T-helper 1 cell treated with Interleukin-12 subunit alpha and Interleukin-12 subunit beta and Interleukin-4 antibody, amounts not matched to agents 30 μg/mL and 1 μg/mL, for 36 hours (primary cell): ENCODE results near the gene SLC13A2.
A peak's percentile ranks its signal among the peaks of the same experiment; 100 is the strongest.
"Not testable (repeated sequence)": the region's sequence is repeated elsewhere in the genome, so short reads cannot be mapped to it uniquely, and the experiment has no call there.

Experiments
- H3K27ac Mint-ChIP-seq: one replicate; pipeline ENCODE4 v1.8.0; 2021; ENCODE audit warnings: mild to moderate bottlenecking, mixed read lengths
- H3K27me3 Mint-ChIP-seq: one replicate; pipeline ENCODE4 v1.8.0; 2021; ENCODE audit warnings: low read depth, mixed read lengths
- H3K36me3 Mint-ChIP-seq: one replicate; pipeline ENCODE4 v1.8.0; 2021; ENCODE audit warnings: low read depth, mixed read lengths
- H3K4me1 Mint-ChIP-seq: one replicate; pipeline ENCODE4 v1.8.0; 2021; ENCODE audit warnings: low read depth, mixed read lengths
- H3K4me3 Mint-ChIP-seq: one replicate; pipeline ENCODE4 v1.8.0; 2021; ENCODE audit warnings: mild to moderate bottlenecking, moderate library complexity, mixed read lengths
- H3K9me3 Mint-ChIP-seq: one replicate; pipeline ENCODE4 v1.8.0; 2021; ENCODE audit warnings: mixed read lengths

The SLC13A2 gene

DNA sequence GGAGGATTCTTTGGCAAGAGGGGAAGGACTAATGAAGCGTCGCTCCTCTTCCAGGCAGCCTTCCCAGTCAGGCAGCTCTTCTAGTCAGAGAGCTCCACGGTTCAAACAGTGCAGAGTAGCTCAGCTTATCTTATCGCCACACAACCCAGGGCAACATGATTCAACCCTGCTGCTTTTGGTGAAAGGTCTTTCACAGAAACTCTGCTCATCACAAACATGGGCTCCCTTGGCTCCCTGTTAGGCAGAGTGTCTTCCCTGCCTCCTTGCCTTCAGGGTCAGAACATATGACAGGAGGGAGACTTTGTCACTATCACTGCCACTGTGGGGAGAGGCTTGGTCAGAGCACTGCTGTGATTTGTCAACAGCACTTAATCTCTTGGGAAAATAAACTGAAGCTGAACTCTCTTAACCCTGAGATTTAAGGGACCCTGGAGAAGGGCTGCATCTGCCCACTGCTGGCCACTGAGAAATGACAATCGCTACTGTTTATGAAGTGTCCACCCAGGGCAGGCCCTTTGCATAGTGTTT is 6.9 kb upstream of the SLC13A2 start:
- no peaks in the 10 kb centered on the region for H3K9me3 Mint-ChIP-seq
- H3K36me3 Mint-ChIP-seq = no peaks in the 10 kb centered on the region
- H3K4me3 Mint-ChIP-seq = no peak overlapping the region
- no peak overlapping the region for H3K27ac Mint-ChIP-seq
- peaks cover 18% of the 10 kb centered on the region for H3K27me3 Mint-ChIP-seq
- peaks cover 12% of the 10 kb centered on the region for H3K4me1 Mint-ChIP-seq

- H3K4me3 Mint-ChIP-seq = no peak overlapping the region
- H3K4me1 Mint-ChIP-seq = peaks cover 12% of the 10 kb centered on the region
- H3K9me3 Mint-ChIP-seq = no peaks in the 10 kb centered on the region
- H3K27ac Mint-ChIP-seq = no peak overlapping the region
- H3K36me3 Mint-ChIP-seq = no peaks in the 10 kb centered on the region
- H3K27me3 Mint-ChIP-seq = peaks cover 17% of the 10 kb centered on the region
Observed at GRCh38 chr17:28467456-28468025, 5.9 kb upstream of the SLC13A2 start.

GRCh38 chr17:28468033-28468735 is 5.3 kb upstream of the SLC13A2 start:
- Mint-ChIP-seq H3K27me3 (peaks cover 17% of the 10 kb centered on the region), H3K4me1 (peaks cover 12% of the 10 kb centered on the region)
- not testable (repeated sequence) for H3K36me3 Mint-ChIP-seq, H3K9me3 Mint-ChIP-seq, H3K4me3 Mint-ChIP-seq, H3K27ac Mint-ChIP-seq

DNA sequence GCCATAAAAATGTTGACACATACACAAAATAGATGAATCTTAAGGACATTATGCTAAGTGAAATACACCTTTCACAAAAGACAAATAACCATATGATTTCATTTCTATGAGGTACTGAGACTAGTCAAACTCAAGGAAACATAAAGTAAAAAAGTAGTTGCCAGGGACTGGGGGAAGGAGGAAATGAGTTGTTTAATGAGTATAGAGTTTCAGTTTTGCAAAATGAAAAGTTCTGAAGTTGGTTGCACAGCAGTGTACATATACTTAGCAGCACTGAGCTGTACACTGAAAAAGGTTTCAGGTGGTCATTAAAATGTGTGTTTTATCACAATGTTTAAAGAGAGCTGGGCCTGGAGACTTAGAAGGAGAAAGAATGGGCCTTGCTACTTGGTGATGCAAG is 4.7 kb upstream of the SLC13A2 start:
- H3K27me3 Mint-ChIP-seq = peaks cover 14% of the 10 kb centered on the region
- no peaks in the 10 kb centered on the region for H3K9me3 Mint-ChIP-seq
- H3K4me1 Mint-ChIP-seq = peaks cover 12% of the 10 kb centered on the region
- no peak overlapping the region for H3K27ac Mint-ChIP-seq
- H3K4me3 Mint-ChIP-seq = no peak overlapping the region
- no peaks in the 10 kb centered on the region for H3K36me3 Mint-ChIP-seq

DNA sequence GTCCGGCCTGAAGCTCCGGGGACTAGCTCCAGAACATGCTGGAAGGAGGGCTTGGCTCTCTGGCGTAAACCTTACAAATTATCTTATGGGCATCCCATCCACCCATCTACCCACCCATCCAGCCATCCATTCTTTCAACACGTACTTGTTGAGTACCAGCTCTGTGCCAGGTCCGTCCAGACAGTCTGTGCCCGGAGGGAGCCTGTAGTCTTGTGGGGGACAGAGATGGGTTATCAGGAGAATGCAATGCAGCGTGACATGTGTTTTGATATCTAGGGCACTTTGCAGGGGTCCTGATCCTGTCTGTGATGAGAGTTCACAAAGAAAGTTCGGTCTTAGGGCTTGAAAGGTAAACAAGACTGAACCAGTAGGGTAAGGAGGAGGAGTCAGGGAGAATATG is 4.1 kb upstream of the SLC13A2 start:
- Mint-ChIP-seq H3K9me3 (no peaks in the 10 kb centered on the region), H3K36me3 (no peaks in the 10 kb centered on the region), H3K27ac (no peak overlapping the region), H3K27me3 (peaks cover 12% of the 10 kb centered on the region), H3K4me1 (peaks cover 12% of the 10 kb centered on the region), H3K4me3 (no peak overlapping the region)

- no peak overlapping the region for H3K27ac Mint-ChIP-seq
- no peak overlapping the region for H3K4me3 Mint-ChIP-seq
- peaks cover 15% of the 10 kb centered on the region for H3K4me1 Mint-ChIP-seq
- H3K9me3 Mint-ChIP-seq = no peaks in the 10 kb centered on the region
- H3K27me3 Mint-ChIP-seq = peaks cover 12% of the 10 kb centered on the region
- no peaks in the 10 kb centered on the region for H3K36me3 Mint-ChIP-seq
Observed at GRCh38 chr17:28470266-28470913, 3.1 kb upstream of the SLC13A2 start.

- peaks cover 10% of the 10 kb centered on the region for H3K27me3 Mint-ChIP-seq
- H3K9me3 Mint-ChIP-seq = no peaks in the 10 kb centered on the region
- no peak overlapping the region for H3K27ac Mint-ChIP-seq
- H3K4me1 Mint-ChIP-seq = peaks cover 19% of the 10 kb centered on the region
- no peak overlapping the region for H3K4me3 Mint-ChIP-seq
- H3K36me3 Mint-ChIP-seq = no peaks in the 10 kb centered on the region
Observed at GRCh38 chr17:28470914-28471366, 2.5 kb upstream of the SLC13A2 start.

DNA sequence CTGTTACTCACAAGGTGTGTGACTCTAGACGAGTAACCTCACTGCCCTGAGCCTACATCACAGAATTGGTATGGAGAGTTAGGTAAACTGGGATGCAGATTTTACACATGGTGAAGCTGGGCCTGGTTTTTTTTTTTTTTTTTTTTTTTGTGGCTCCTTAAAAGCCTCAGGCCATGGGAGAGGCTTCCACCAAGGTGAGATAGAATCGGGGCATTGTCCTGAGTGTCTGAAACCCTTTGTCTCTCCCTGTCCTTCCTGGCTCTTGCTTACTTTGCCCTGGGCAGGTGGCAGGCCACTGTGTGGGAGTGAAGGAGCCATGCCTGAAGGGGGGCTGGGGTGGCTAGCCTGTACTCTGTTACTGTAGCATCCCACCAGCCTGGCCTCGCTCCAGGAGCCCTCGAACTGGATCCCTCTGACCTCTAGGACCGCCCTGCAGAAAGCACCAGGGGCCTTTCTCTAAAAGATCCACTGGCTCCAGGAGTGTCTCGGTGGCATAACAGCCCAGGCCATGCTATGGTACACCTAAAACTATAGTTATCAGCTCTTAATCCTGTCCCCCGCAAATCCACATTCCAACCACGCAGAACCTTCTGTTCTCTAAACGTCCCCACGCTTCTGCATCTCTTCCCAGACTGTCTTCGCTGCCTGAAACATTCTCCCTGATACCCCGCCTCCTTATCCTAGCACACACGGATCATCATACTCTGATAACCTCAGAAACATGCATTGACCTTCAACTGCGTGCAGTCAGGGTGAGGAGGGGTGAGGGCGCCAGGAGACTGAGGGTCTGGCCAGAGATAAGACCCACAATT is 1.7 kb upstream of the SLC13A2 start:
- Mint-ChIP-seq H3K27ac (no peak overlapping the region), H3K4me3 (no peak overlapping the region), H3K36me3 (no peaks in the 10 kb centered on the region), H3K9me3 (no peaks in the 10 kb centered on the region), H3K4me1 (peaks cover 22% of the 10 kb centered on the region), H3K27me3 (peaks cover 8% of the 10 kb centered on the region)

DNA sequence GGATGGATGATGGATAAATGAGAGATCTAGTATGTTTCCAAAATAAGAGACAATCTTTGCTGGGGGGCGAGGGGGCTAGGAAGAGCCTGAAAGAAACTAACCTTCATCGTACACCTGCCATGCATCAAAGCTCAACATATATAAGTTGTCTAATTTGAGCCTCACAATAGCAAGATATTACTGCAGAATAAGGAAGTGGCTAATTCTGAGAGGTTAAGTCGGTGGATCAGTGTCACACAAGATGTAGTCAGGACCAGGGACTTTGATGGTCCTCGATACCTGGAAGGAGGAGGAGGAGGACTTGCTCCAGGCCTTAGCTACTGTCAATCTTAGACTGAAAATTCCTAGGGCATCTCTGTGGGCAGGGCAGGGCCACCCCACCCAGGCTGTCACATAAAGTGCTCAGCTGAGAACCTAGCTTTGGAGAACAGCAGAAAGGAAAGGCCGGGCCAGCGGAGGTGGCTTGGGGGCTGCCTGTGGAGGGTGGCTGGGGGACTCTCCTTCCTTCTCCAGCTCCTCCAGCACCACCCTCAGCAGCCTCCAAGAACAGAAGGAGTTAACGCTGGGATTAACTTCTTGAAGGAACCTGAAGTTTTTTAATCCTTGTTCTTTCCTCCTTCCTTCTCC is 460 bp upstream of the SLC13A2 start:
- Mint-ChIP-seq H3K27me3 (no peaks in the 10 kb centered on the region), H3K4me1 (peaks cover 22% of the 10 kb centered on the region), H3K4me3 (no peak overlapping the region), H3K36me3 (no peaks in the 10 kb centered on the region), H3K9me3 (no peaks in the 10 kb centered on the region), H3K27ac (no peak overlapping the region)

- Mint-ChIP-seq H3K36me3 (no peaks in the 10 kb centered on the region), H3K4me3 (no peak overlapping the region), H3K27ac (no peak overlapping the region), H3K9me3 (no peaks in the 10 kb centered on the region), H3K4me1 (peaks cover 14% of the 10 kb centered on the region), H3K27me3 (no peaks in the 10 kb centered on the region)
Observed at GRCh38 chr17:28474111-28474531, 677 bp downstream of the SLC13A2 start.

DNA sequence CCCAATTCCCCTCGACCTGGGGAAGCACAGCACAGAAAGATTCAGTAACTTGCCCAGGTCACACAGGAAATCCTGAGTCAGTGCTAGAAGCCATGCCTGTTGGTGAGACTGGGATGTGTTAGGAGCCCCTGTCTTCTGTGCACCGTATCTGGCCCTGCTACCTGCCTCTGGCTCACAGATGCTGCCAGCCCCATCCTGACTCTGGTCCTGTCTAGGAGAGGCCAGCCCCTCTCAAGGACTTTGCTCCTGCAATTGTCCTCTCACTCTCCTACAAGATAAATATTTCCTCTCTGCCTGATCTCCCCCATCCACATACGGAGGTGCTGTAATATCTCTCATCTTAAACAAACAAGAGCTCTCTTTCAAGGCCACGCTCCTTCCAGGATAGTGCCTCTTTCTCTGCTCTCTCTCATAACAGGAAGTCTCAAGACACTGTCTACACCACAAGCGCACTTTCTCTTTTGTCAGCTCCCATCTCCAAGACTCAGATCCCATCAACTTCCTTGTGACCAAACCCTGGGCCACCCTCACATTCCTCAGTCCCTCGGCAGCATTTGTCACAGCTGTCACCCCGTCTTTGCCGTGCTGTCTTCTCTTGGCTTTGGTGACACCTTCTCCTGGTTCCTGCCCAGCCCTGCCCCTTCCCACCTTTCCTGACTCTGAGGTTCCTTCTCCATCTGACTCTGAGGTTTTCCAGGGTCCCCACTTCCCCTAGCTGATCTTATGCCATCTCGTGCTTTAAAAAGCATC is 1.9 kb downstream of the SLC13A2 start:
- Mint-ChIP-seq H3K27ac (peak overlapping the region; percentile 16), H3K4me3 (no peak overlapping the region), H3K4me1 (peaks cover 9% of the 10 kb centered on the region), H3K36me3 (no peaks in the 10 kb centered on the region), H3K9me3 (no peaks in the 10 kb centered on the region), H3K27me3 (no peaks in the 10 kb centered on the region)

DNA sequence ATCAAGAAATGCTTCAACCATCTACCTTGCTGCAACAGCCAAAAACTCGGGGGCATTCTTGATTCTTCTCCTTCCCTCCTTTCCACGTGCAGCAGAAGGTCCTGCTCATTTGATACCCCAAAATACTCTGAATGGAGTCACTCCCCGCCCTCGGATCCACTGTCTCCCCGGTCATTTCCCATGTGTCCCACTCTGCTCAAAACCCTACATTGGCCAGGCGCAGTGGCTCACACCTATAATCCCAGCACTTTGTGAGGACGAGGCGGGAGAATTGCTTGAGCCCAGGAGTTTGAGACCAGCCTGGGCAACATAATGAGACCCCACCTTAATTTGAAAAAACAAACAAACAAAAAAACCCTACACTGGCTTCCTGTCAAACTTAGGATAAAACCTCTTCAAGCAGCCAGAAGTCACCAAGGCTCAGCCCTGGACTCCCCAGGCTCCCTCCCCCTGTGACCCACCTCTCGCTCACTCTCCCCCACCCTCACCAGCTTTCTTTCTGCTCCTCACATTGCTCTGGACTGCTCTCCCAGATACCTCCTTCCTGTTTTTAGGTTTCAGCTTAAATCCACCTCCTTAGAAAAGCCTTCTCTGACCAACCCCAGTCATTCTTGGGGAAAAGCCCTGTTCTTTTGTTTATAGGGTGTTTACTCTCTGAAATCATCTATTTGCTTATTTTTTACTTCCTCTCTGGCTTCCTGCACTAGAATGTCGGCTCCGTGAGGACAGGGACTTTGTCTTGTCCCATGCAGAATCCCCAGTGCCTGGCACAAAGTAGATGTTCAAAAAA is 2.8 kb downstream of the SLC13A2 start:
- no peaks in the 10 kb centered on the region for H3K36me3 Mint-ChIP-seq
- H3K27ac Mint-ChIP-seq = no peak overlapping the region
- no peaks in the 10 kb centered on the region for H3K27me3 Mint-ChIP-seq
- H3K9me3 Mint-ChIP-seq = no peaks in the 10 kb centered on the region
- H3K4me3 Mint-ChIP-seq = no peak overlapping the region
- peaks cover 9% of the 10 kb centered on the region for H3K4me1 Mint-ChIP-seq

DNA sequence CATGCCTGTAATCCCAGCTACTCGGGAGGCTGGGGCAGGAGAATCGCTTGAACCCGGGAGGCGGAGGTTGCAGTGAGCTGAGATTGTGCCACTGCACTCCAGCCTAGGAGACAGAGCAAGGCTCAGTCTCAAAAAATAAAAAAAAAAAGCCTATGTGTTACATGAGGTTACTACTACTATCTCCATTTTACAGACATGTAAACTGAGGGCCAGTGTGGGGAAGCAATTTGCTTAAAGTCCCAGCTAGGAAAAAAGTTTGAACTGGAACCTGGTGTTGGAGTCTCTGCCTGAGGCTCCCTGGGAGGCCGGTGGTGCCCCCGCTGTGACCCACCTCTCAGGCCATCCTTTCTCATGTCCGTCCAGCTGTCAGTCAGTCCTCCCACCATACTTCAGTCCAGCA is 4.5 kb downstream of the SLC13A2 start:
- no peak overlapping the region for H3K4me3 Mint-ChIP-seq
- no peaks in the 10 kb centered on the region for H3K36me3 Mint-ChIP-seq
- H3K27me3 Mint-ChIP-seq = no peaks in the 10 kb centered on the region
- peaks cover 9% of the 10 kb centered on the region for H3K4me1 Mint-ChIP-seq
- no peak overlapping the region for H3K27ac Mint-ChIP-seq
- H3K9me3 Mint-ChIP-seq = no peaks in the 10 kb centered on the region
